ES-I3 (cell line): ENCODE data around the gene NR1H4.

ENCODE experiments used
- H3K36me3 ChIP-seq: 2 replicates; pipeline ENCODE4 v1.6.1; 2013; ENCODE audit warnings: mild to moderate bottlenecking, low read length, control low read depth, moderate library complexity; ENCODE audit not compliant: insufficient read depth
- H3K4me1 ChIP-seq: 2 replicates; pipeline ENCODE4 v1.6.1; 2013; ENCODE audit warnings: mild to moderate bottlenecking, control low read depth, low read length; ENCODE audit not compliant: insufficient read depth
- H3K9ac ChIP-seq: 2 replicates; pipeline ENCODE4 v1.6.1; 2013; ENCODE audit warnings: low read depth, mild to moderate bottlenecking, low read length, moderate library complexity
- H3K9me3 ChIP-seq: 2 replicates; pipeline ENCODE4 v1.6.1; 2013; ENCODE audit warnings: mild to moderate bottlenecking, low read length, moderate library complexity; ENCODE audit not compliant: control insufficient read depth, insufficient read depth

The NR1H4 gene

DNA sequence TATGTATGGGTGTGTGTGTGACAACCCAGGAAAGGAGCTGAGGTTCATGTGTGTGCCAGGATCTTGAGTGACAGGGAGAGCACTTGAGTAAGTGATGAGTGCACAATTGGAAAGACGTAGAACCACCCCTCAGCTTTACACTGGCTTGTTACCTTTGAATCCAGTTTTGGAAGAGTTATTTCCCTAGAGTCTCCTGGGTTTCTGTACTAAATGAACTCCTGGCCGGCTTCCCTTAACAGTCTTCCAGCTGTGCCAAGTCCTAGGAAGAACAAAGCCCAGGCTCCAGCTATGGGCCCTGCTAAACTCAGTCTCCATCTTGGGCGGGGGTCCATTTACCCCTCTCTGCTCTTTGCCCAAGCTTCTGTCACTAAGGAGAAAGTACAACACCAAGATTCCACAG, 19.7 kb upstream of the NR1H4 start:
- Histone ChIP-seq H3K9me3 (no peaks in the 10 kb centered on the region), H3K4me1 (no peaks in the 10 kb centered on the region), H3K36me3 (no peaks in the 10 kb centered on the region), H3K9ac (no peak overlapping the region)

DNA sequence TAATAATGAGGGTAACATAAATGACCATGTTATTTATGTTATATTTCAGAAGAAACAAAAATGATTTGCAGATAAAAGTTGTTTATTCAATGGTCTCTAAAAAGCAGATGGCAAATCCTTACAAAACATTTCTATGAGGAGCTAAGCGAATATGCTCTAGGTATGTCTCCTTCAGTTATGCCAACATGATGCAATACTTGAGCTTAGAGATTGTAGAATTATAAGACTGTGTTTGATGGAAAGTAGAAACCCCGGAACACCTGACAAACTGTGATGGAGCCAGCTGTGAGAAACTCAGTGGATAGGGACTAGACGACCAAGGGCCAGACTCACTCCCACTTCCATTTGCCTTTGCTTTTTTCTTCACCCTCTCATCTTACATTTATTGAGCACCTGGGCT, 17.8 kb upstream of the NR1H4 start:
- no peaks in the 10 kb centered on the region for H3K4me1 ChIP-seq
- no peak overlapping the region for H3K9ac ChIP-seq
- no peaks in the 10 kb centered on the region for H3K36me3 ChIP-seq
- H3K9me3 ChIP-seq: no peaks in the 10 kb centered on the region

DNA sequence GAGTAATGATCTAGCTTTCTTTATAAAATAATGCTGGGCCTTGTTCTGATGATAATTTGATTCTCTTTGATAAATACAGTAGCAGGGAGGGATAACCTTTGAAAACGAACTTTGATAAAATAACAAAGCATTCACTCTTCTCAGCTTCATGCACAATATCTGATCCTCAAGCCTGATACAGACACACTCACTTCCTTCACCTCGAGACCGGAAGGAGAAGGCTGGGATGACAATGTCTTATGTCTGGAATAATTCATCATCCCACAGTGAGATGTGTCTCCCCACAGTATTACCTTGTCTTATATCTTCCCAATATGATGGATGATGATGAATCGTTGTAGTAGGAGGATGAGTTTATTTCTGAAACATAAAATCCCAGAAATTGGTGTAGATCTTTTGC, 15.5 kb upstream of the NR1H4 start:
- no peaks in the 10 kb centered on the region for H3K4me1 ChIP-seq
- no peaks in the 10 kb centered on the region for H3K9me3 ChIP-seq
- H3K9ac ChIP-seq: no peak overlapping the region
- no peaks in the 10 kb centered on the region for H3K36me3 ChIP-seq

DNA sequence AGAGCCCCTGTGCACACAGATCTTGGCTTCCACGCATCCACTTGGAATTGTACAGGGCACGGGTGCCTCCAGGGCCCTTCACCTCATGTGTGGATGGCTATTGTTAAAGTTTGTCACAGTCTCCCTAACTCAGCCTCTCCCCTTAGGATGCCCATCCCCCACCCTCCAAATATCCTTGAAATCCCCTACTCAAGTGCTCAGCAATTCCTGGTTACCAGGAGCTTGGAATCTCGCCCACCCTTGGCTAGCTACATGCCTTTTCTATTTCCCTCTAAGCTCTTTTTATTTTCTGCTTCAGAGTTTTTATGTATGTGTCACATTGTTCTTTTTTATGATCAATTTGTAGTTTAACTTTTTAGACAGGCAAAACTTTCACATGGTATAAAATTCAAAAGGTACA, 13.0 kb upstream of the NR1H4 start:
- H3K36me3 ChIP-seq: no peaks in the 10 kb centered on the region
- no peaks in the 10 kb centered on the region for H3K4me1 ChIP-seq
- H3K9me3 ChIP-seq: no peaks in the 10 kb centered on the region
- H3K9ac ChIP-seq: no peak overlapping the region

DNA sequence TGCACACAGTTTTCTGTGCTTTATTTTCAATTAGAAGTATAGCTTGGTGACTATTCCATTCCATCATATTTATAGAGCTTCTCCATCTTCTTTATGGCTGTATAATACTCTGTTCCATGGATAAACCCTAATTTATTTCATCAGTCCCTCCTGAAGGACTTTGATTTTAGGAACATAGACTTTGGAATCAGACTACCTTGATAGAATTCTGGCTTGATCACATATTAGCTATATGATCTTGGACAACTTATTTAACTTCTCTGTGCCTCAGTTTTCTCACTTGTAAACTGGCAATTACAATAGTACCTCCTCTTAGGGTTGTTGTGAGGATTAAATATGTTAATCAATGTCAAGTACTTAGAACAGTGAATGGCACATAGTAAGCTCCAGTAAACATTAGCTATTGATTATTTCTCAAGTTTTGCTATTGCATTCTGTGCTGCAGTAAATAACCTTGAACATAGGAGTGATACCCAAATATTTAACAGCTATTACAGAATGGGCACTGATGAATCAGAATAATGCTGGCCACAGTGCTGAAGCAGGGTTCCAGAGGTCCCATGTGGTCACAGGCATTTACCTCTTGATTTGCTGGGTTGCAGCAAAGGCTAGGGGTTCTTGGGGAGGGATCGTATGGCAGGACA, 12.2 kb upstream of the NR1H4 start:
- Histone ChIP-seq H3K9ac (no peak overlapping the region), H3K36me3 (no peaks in the 10 kb centered on the region), H3K9me3 (no peaks in the 10 kb centered on the region), H3K4me1 (no peaks in the 10 kb centered on the region)

DNA sequence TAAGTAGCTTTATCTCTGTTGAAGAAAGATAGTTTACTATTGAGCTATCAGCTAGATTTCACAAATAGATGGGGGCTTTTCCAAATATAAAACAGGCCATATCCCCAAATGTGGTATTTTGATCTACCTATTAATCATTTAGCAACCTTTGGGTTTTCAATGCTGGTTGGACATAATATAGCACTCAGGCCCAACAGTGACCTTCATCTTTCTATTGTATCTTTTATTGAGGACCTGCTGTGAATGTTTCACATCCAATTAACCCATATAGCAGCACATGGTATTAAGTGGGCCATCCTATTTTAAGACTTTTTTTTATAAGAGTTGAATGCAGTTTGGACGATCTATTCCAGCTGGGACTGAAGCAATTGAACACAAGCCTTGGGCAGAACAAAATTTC, 10.0 kb upstream of the NR1H4 start:
- H3K9ac ChIP-seq: no peak overlapping the region
- H3K9me3 ChIP-seq: no peaks in the 10 kb centered on the region
- no peaks in the 10 kb centered on the region for H3K4me1 ChIP-seq
- no peaks in the 10 kb centered on the region for H3K36me3 ChIP-seq

DNA sequence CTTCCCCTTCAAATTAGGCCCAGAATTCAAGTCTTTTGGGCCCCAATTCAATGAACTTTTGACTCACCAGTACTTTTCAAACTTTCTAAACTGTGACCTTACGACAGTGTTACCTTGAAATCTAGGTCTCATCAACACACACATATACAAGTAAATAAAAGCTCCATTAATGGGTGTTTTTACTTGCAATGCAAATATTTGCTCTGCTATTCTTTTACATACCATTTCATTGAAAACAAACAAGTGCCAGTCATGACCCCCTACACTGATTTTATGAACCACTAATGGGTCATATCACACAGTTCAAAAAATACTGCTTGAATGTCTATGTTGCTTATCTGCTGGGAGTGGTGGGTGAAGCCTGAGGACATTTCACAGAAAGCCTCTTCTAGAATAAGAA, 9.1 kb upstream of the NR1H4 start:
- H3K9ac ChIP-seq: no peak overlapping the region
- no peaks in the 10 kb centered on the region for H3K4me1 ChIP-seq
- no peaks in the 10 kb centered on the region for H3K36me3 ChIP-seq
- no peaks in the 10 kb centered on the region for H3K9me3 ChIP-seq

DNA sequence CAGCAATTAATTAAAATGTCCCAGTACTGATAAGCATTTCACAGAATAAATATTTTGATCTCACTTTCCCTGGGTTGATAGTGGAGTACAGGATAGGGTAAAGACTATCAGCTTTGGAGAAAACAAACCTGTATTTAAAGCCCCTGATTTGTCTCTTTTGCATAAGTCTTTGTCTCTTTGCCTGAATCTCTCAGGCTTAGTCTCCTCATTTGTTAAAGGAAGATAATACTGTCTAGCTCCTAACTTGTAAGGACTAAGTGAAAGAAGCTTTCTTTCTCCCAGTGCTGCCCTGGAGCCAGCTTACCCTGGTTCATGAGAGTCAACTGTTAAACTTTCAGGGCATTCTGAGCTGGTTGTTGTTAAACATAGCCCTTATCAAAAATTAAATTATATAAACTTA, 5.5 kb upstream of the NR1H4 start:
- no peaks in the 10 kb centered on the region for H3K4me1 ChIP-seq

GRCh38 chr12:100472325-100472724, 1.3 kb upstream of the NR1H4 start:
- H3K36me3 ChIP-seq: no peaks in the 10 kb centered on the region
- H3K9me3 ChIP-seq: no peaks in the 10 kb centered on the region
- H3K4me1 ChIP-seq: no peaks in the 10 kb centered on the region
- no peak overlapping the region for H3K9ac ChIP-seq

More for the DNA sequence above, 5.5 kb upstream of the NR1H4 start:
- Histone ChIP-seq H3K9me3 (no peaks in the 10 kb centered on the region), H3K36me3 (no peaks in the 10 kb centered on the region), H3K9ac (no peak overlapping the region)

DNA sequence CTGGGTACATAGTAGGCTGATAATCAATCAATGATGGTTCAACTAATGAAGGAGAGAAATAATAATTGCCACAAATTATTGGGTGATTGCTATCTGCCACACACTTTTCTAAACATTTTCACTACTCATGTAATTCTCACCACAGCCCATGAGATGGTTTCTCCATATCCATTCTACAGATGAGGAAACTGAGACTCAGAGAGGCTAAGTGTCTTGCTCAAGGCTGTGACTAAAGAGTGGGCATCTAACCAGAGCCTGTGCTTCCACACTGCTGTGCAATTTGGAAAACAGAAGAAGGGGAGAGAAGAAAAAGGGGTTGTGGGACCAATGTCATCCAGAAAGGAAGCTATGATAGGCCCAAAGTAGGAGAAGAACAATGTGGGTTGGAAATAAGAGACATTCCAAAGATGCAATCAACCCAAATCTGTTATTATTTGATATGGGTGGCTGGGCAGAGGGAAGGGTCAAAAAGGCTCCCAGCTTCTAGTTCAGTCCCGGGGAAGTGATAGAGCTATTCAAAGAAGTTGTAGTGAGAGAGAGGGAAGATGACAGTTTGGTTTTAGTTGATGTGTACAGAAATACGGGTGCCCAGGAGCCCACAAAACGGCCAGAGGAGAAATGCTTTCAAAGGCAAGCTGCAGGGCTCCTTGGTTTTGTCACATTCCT, 483 bp upstream of the NR1H4 start:
- Histone ChIP-seq H3K4me1 (no peaks in the 10 kb centered on the region), H3K9ac (no peak overlapping the region), H3K36me3 (no peaks in the 10 kb centered on the region), H3K9me3 (no peaks in the 10 kb centered on the region)

DNA sequence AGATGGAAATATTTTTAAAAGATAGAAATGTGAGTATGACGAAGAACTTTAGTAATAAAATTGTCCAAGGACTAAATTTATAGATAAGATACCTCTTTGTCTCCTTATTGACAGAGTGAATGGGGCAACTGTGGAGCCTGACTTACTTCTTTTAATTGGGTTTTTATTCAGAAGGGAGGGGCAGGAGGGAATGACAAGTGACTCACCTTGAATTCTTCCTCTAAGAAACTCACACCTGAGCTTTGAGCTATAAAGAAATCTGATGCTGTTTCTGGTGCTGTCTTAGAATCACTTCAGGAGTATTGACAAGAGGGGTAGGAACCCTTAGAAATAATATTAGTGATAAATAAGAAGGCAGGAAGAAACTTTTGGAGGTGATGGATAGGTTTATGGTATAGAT, 951 bp downstream of the NR1H4 start:
- Histone ChIP-seq H3K9ac (no peak overlapping the region), H3K4me1 (no peaks in the 10 kb centered on the region), H3K9me3 (no peaks in the 10 kb centered on the region), H3K36me3 (no peaks in the 10 kb centered on the region)

DNA sequence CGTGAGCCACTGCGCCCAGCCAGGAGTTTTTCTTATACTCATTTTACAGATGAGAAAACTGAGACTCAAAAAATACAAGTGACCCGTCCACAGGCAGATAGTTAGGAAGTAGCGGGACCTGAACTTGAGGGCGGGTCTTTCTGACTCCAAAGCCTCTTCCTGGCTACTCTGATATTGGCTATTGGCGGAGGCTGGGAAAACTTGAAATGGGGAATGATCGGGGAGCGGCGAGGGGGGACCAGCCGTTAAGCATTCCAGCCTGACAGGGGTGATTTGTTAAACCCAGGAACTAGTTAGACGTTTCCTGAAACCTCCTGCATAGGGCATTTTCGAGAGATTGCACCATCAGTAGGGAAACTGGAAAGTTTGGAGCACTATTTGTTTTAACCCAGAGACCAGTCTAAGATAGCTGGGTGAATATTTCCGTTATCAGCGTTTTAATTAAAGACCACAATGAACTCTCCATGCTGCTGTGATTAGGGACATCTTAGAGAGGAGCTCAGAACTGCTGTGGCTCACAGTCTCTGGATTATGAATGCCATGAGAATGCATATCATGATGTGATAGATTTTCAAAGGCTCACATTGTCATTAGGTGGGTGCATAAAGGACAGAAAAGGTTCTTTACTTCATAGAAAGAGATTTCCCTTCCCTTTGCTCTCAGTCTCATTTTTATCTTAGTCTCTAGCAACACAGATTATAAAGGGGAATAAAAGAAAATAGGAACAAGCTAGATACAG, 2.5 kb downstream of the NR1H4 start:
- Histone ChIP-seq H3K36me3 (no peaks in the 10 kb centered on the region), H3K9me3 (no peaks in the 10 kb centered on the region), H3K9ac (no peak overlapping the region), H3K4me1 (no peaks in the 10 kb centered on the region)

DNA sequence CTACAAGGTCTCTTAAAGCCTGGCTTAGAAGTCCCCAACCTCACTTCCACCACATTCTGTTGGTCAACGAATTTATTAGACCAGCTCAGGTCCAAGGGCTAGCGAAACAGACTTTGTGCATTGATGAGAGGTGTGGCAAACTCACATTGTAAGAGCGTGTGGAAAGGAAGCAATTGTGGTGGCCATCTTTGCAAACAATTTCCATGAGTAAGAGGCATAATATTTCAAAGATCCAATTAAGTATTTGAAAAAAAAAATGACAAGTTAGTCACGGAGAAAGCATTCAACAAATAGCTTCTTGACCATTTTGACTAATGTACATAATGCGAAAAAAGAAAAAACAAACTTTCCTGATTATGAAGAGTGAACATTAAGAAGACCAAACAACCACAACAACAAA, 7.4 kb downstream of the NR1H4 start:
- Histone ChIP-seq H3K36me3 (no peaks in the 10 kb centered on the region), H3K9ac (no peak overlapping the region), H3K9me3 (no peaks in the 10 kb centered on the region), H3K4me1 (no peaks in the 10 kb centered on the region)

- Histone ChIP-seq H3K9ac (no peak overlapping the region), H3K4me1 (no peaks in the 10 kb centered on the region), H3K9me3 (no peaks in the 10 kb centered on the region), H3K36me3 (no peaks in the 10 kb centered on the region)
These were observed 10.7 kb downstream of the NR1H4 start for GRCh38 chr12:100484183-100484886.
